ENCODE data around the gene LPIN1. TPM values are rescaled to one million over a fixed set of nuclear protein-coding genes. Genes with fewer than 3 reads are reported as not detected.

Gene LPIN1
- total RNA-seq, 1 donor from 2014 or later, result 43.9 TPM

DNA sequence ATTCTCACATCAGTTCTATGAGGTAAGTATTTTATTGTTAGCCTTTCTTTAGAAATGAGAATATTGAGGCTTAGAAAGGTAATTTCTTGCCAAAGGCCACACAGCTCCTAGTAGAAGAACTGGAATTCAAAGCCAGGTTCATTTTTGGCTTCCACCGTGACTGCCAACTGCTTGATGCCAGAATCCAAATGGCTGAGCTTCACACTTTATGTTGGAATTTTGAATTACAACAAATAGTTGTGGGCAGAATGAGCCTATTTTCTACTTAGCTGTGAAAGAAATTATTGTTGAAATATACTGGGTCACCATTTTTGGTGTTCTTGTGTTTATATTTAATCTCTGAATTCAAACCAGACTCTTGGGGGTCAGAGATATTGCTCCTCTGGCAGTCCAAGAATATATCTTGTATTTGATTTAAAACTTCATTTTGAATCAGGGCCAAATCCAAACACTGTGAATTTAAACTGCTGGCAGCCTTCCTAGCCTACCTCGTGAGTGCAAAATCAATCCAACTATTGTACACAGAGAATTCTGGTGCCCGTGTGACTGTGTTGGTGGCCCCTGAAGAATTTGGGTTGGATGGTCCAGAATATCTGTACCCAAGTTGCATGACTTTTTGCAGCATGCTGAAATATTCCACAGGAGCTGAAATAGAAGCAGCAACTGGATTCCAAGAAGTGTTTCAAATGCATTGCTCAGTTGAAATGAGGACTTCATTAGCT is 35.6 kb upstream of the LPIN1 start:
- Mint-ChIP-seq H3K9me3 (no peaks in the 10 kb centered on the region), H3K4me3 (no peak overlapping the region), H3K27ac (ENCODE audit: unreplicated experiment) (no peak overlapping the region), H3K4me1 (no peaks in the 10 kb centered on the region), H3K36me3 (ENCODE audit: low read depth) (no peaks in the 10 kb centered on the region), H3K27me3 (ENCODE audit: low read depth) (no peaks in the 10 kb centered on the region)
- TF ChIP-seq CTCF (conservative IDR thresholded peaks at IDR 0.05), result no peak
- no peak for DNase-seq (ENCODE audit: low read depth, low spot score)

DNA sequence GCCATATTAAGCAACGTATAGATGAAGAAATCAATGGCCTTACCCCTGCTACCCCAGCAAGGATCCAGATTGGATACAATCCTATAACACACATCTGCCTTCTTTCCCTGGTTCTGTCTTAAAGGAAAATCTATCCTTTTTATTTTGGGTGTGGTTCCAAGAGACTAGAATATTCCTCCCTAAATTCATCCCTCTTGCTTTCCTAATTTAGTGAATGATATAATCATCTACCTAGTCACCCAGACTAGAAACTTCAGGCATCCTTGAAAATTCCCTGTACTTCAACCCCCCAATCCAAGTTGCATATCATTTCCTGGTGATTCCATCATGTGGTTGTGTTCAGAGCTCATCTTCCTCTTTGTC is 35.1 kb upstream of the LPIN1 start:
- Mint-ChIP-seq H3K9me3 (no peaks in the 10 kb centered on the region), H3K36me3 (ENCODE audit: low read depth) (no peaks in the 10 kb centered on the region), H3K27ac (ENCODE audit: unreplicated experiment) (no peak overlapping the region), H3K27me3 (ENCODE audit: low read depth) (no peaks in the 10 kb centered on the region), H3K4me3 (no peak overlapping the region), H3K4me1 (no peaks in the 10 kb centered on the region)
- no peak for TF ChIP-seq CTCF (conservative IDR thresholded peaks at IDR 0.05)
- DNase-seq (ENCODE audit: low read depth, low spot score), result no peak

GRCh38 chr2:11711751-11712150 is 34.7 kb upstream of the LPIN1 start:
- Mint-ChIP-seq H3K9me3 (no peaks in the 10 kb centered on the region), H3K27me3 (ENCODE audit: low read depth) (no peaks in the 10 kb centered on the region), H3K36me3 (ENCODE audit: low read depth) (no peaks in the 10 kb centered on the region), H3K4me1 (no peaks in the 10 kb centered on the region), H3K27ac (ENCODE audit: unreplicated experiment) (no peak overlapping the region), H3K4me3 (no peak overlapping the region)
- no peak for DNase-seq (ENCODE audit: low read depth, low spot score)
- TF ChIP-seq CTCF (conservative IDR thresholded peaks at IDR 0.05), result no peak

DNA sequence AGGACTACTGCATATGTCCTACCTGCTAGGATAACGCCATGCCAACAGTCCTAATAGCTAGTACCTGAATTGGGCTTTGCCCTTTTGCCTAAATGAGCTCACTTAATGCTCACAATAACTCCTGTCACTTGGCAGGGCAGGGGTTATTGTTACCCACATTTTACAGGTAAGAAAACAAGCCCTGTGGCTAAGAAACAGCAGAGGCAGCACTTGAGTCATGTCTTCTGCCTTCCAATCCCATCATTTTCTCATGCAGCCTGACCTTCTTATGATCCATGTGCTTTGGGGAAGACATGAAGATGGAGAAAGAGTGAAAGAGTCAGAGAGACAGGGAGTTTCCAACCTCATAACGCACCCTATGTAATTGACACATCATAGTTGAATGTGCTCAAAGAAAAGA is 33.6 kb upstream of the LPIN1 start:
- no peaks in the 10 kb centered on the region for H3K9me3 Mint-ChIP-seq
- no peak overlapping the region for H3K4me3 Mint-ChIP-seq
- H3K27ac Mint-ChIP-seq (ENCODE audit: unreplicated experiment), result no peak overlapping the region
- no peak for DNase-seq (ENCODE audit: low read depth, low spot score)
- no peaks in the 10 kb centered on the region for H3K27me3 Mint-ChIP-seq (ENCODE audit: low read depth)
- H3K36me3 Mint-ChIP-seq (ENCODE audit: low read depth), result no peaks in the 10 kb centered on the region
- TF ChIP-seq CTCF (conservative IDR thresholded peaks at IDR 0.05), result no peak
- no peaks in the 10 kb centered on the region for H3K4me1 Mint-ChIP-seq

- TF ChIP-seq CTCF (conservative IDR thresholded peaks at IDR 0.05), result no peak
- no peak for DNase-seq (ENCODE audit: low read depth, low spot score)
- Mint-ChIP-seq H3K27ac (ENCODE audit: unreplicated experiment) (no peak overlapping the region), H3K4me3 (no peak overlapping the region), H3K27me3 (ENCODE audit: low read depth) (no peaks in the 10 kb centered on the region), H3K36me3 (ENCODE audit: low read depth) (no peaks in the 10 kb centered on the region), H3K9me3 (no peaks in the 10 kb centered on the region), H3K4me1 (no peaks in the 10 kb centered on the region)
These were observed 32.6 kb upstream of the LPIN1 start for GRCh38 chr2:11713815-11714214.
